Astrocyte of the cerebellum (primary cell): ENCODE data around the gene MOK.

ENCODE experiments used
- DNase-seq: peaks from one replicate; pipeline ENCODE4 v3.0.0-alpha.2; 2011; ENCODE audit warnings: low read depth
- H3K4me3 ChIP-seq: 2 replicates; pipeline ENCODE4 v1.5.1; 2011; ENCODE audit warnings: mild to moderate bottlenecking, low read depth, low read length, moderate library complexity
- in situ Hi-C: cut with HindIII; loops from 2 replicates; pipeline ENCODE4 v1.10.0; 2017; ENCODE audit warnings: low sequenced_read_pairs
- TF ChIP-seq, protein P1 (sequence below): IDR thresholded peaks from 2 replicates; pipeline ENCODE4 v1.5.1; 2012; ENCODE audit warnings: low read length, low read depth, moderate library complexity, mild to moderate bottlenecking; ENCODE audit errors: missing control alignments

MOK gene

DNA sequence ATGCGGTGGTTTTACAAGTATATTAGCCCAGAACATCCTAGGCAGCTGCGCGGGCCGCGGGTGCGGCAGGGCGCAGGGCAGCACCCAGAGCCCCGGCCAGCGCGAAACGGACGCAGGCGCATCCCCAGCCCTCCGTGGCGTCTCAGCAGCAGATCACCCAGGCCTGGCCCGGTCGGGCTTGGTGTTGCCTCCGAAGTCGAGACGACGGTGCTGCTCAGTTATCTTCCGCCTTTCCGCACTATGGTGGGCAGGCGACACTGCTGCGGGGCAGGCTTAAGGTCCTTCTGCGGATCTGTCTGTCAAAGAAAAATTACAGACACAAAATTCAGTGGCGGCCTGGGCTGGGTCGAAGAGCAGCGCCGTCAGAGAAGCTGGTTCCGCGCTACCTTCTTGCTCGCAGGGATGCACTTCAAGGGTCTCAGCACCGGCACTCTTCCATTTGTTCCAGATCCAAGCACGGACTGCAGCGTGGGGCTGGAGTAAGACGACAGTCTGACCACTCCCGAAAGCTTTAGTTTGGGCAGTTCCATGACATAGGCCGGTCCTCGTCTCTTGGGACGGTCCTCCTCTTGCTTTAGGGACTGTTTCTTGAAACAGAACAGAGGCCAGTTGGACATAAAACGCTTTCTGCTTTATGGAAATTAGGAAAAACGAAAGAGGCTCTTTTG lies 75.8 kb downstream of the MOK start:
- in situ Hi-C loops: no loop called here
- no peak overlapping the region for H3K4me3 ChIP-seq
- TF ChIP-seq, protein P1, sequence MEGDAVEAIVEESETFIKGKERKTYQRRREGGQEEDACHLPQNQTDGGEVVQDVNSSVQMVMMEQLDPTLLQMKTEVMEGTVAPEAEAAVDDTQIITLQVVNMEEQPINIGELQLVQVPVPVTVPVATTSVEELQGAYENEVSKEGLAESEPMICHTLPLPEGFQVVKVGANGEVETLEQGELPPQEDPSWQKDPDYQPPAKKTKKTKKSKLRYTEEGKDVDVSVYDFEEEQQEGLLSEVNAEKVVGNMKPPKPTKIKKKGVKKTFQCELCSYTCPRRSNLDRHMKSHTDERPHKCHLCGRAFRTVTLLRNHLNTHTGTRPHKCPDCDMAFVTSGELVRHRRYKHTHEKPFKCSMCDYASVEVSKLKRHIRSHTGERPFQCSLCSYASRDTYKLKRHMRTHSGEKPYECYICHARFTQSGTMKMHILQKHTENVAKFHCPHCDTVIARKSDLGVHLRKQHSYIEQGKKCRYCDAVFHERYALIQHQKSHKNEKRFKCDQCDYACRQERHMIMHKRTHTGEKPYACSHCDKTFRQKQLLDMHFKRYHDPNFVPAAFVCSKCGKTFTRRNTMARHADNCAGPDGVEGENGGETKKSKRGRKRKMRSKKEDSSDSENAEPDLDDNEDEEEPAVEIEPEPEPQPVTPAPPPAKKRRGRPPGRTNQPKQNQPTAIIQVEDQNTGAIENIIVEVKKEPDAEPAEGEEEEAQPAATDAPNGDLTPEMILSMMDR: no peak
- no peak for DNase-seq

DNA sequence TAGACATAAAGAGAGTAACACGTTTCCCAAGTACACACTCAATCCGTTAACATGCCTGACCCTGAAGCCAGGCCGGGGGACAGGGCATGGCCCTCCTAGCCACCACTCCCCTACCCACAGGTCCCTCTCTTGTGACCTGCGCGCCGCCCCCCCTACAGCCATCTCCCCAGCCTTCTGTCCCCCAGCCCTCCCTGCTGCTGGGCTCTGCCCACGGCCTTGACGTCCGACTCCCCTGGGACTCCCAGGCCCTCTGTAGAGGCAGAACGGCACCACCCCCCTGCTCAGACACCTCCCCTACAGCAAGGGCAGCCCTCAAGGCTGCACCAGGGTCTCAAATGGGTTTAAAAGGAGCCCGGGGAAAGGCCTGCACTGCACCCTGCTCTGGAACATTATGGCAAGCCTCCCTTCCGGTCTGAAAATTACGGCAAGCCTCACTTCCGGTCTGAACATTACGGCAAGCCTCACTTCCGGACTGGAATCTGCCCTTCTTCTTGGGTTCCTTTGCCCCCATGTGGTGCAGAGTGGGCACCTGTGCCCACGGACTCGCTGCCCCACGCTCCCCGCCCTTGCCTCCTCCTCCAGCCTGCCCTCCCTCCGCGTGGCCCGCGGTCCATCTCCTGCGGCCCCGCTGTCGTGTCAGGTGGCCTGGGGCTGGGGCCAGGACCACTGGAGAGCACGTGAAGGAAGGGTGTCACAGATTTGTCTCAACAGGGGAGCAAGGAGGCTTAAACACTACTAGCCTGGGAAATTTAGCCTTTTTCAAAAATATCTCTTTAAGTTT lies 77.6 kb downstream of the MOK start:
- TF ChIP-seq, protein P1: no peak
- no peak for DNase-seq
- in situ Hi-C loops: no loop called here
- no peak overlapping the region for H3K4me3 ChIP-seq

DNA sequence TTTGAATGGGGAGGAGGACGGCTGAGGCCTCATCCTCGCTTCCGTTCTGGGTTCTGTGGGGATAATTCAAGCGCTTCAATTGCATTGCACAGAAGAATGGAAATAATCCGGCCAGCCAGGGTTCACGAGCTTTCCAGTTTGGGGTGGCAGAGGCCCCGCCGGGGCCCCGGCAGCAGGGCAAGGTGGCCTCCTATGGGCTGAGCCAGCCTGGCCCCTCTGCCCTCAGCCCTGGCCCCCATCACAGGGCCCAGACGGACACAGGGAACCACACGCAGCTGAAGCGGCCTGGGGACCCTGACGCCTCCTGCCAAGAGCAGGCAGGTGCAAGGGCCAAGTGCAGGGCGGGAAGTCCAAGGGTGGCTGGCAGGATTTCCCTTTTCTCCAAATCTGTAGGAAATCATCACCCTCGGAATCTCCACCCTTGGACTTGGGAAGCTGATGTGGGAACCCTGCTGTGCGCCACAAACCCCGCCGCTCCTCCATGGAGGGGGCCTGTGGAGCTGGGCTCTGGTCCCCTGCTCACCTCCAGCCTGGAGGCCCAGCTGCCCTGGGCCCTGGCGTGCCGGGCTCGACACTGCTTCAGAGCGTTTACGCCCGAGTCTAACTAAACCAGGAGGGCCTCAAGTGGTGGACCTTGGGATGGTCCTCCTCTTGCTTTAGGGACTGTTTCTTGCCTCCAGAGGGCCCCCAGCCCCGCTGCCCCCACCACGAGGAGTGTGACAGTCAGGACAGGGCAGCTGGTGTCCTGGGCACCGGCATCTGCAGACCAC lies 78.4 kb downstream of the MOK start:
- in situ Hi-C loops: no loop called here
- no peak overlapping the region for H3K4me3 ChIP-seq
- TF ChIP-seq, protein P1: no peak
- no peak for DNase-seq

DNA sequence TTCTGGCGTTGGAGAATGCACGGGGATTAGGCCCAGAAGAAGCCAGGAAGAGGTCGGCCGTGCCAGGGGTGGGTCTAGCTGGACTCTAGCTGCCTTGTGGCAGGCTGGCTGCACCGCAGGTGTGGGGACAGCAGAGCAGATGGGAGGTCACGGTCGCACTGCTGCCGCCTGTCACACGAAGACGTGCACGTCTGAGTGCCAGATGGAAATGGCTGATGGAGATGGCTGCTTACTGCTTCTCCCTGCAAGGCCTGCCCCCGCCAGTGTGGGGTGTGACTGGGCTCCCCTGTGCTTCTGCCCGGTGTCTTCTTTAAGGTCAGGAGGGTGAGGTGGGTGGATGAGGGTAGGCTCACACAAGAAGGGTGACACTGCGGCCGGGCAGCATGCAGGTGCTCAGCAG lies 79.0 kb downstream of the MOK start:
- in situ Hi-C loops: no loop called here
- no peak overlapping the region for H3K4me3 ChIP-seq
- DNase-seq: no peak
- TF ChIP-seq, protein P1: no peak

DNA sequence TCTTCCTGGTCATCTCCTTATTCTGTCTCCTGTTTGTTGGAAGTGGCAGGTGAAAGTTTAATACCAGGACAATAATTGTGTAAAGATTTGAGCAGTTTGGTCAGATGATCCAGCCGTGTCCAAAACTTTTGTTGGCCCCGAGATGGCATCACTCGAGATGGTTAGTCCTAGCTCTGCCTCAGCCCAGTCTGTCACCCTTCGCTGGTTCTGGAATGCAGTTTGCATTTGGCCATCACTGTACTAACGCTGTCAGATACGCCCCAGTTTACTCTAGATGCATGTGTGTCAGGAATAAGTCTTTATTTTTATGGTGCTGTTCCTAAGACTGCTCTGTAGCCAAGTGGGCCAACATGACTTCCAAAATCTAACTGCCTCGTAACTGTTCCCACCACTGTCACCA lies 79.6 kb downstream of the MOK start:
- no peak overlapping the region for H3K4me3 ChIP-seq

DNA sequence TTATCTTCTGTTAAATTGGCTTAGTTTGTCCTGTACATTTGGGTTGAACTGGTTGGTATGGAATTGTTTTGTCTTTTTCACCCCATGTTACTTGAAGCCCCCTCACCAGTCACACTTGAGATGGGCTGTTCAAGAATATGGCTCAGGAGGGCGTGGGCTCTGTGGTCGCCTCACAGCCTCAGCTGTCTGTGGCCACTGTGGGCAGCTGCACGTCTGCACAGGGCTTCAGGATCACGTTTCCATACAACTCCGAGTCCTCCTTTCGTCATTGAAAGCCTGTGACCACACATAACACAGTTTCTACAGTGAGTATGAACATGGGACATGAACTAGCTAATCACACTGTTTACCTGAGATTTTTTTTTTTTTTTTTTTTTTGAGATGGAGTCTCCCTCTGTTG lies 81.3 kb downstream of the MOK start:
- TF ChIP-seq, protein P1: no peak
- in situ Hi-C loops: no loop called here
- DNase-seq: no peak
- H3K4me3 ChIP-seq: no peak overlapping the region

More for the DNA sequence above, 79.6 kb downstream of the MOK start:
- TF ChIP-seq, protein P1: no peak
- in situ Hi-C loops: no loop called here
- DNase-seq: no peak
